ENCODE results near the gene USP3. TPM values are rescaled to one million over a fixed set of nuclear protein-coding genes. Genes with fewer than 3 reads are reported as not detected.

The USP3 gene
- total RNA-seq, 1 experiment from 2014 or later = 36.6 TPM

DNA sequence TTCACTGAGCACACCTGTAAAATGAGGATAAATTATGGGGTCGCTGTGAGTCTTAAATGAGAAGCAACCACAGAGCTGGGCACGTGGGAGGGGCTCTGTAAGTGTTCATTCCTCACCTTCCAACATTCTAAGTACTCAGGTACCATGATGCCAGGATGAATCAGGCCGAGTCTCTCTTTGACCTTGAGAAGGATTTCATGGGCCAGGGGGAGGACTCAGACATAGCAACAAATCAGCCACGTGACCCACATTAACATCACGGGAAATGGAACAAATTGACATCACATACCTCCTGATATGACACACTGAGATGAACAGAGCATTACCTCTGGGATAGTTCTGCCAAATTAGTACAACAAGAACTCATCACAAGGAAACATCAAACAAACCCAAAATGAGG, 35.2 kb upstream of the USP3 start (continued):
- TF ChIP-seq, protein P1, sequence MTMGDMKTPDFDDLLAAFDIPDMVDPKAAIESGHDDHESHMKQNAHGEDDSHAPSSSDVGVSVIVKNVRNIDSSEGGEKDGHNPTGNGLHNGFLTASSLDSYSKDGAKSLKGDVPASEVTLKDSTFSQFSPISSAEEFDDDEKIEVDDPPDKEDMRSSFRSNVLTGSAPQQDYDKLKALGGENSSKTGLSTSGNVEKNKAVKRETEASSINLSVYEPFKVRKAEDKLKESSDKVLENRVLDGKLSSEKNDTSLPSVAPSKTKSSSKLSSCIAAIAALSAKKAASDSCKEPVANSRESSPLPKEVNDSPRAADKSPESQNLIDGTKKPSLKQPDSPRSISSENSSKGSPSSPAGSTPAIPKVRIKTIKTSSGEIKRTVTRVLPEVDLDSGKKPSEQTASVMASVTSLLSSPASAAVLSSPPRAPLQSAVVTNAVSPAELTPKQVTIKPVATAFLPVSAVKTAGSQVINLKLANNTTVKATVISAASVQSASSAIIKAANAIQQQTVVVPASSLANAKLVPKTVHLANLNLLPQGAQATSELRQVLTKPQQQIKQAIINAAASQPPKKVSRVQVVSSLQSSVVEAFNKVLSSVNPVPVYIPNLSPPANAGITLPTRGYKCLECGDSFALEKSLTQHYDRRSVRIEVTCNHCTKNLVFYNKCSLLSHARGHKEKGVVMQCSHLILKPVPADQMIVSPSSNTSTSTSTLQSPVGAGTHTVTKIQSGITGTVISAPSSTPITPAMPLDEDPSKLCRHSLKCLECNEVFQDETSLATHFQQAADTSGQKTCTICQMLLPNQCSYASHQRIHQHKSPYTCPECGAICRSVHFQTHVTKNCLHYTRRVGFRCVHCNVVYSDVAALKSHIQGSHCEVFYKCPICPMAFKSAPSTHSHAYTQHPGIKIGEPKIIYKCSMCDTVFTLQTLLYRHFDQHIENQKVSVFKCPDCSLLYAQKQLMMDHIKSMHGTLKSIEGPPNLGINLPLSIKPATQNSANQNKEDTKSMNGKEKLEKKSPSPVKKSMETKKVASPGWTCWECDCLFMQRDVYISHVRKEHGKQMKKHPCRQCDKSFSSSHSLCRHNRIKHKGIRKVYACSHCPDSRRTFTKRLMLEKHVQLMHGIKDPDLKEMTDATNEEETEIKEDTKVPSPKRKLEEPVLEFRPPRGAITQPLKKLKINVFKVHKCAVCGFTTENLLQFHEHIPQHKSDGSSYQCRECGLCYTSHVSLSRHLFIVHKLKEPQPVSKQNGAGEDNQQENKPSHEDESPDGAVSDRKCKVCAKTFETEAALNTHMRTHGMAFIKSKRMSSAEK (CRISPR knock-in tag; IDR thresholded peaks at IDR 0.05; ENCODE audit: borderline replicate concordance) = no peak

DNA sequence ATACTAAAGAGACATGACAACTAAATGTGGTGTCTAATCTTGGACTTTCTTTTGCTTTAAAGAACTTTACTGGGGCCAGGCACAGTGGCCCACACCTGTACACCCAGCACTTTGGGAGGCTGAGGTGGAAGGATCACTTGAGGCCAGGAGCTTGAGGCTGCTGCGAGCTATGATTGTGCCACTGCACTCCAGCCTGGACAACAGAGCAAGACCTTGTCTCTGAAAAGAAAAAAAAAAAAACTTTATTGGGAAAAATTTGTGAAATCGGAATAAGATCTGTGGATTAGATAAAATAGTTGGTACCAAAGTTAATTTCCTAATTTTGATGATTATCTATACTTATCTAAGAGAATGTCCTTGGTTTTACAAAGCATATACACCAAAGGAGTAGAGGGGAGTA, 34.4 kb upstream of the USP3 start:
- Mint-ChIP-seq H3K9me3 (0 out of 2 replicates have a peak, but pooled peaks cover 2% of the 10 kb centered on the region), H3K27me3 (ENCODE audit: low read depth) (no peaks in the 10 kb centered on the region), H3K4me3 (no peak overlapping the region), H3K4me1 (peaks cover 10% of the 10 kb centered on the region), H3K36me3 (no peaks in the 10 kb centered on the region), H3K27ac (no peak overlapping the region)
- DNase-seq (ENCODE audit: low spot score) (no peak), ATAC-seq (no peak)
- POLR2A ChIA-PET = no interaction called here
- TF ChIP-seq GTF2I (CRISPR knock-in tag; conservative IDR thresholded peaks at IDR 0.05) = no peak
- TF ChIP-seq, protein P2, sequence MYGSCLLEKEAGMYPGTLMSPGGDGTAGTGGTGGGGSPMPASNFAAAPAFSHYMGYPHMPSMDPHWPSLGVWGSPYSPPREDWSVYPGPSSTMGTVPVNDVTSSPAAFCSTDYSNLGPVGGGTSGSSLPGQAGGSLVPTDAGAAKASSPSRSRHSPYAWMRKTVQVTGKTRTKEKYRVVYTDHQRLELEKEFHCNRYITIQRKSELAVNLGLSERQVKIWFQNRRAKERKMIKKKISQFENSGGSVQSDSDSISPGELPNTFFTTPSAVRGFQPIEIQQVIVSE (CRISPR knock-in tag; IDR thresholded peaks at IDR 0.05; ENCODE audit: borderline replicate concordance) = no peak
- no peak for TF ChIP-seq HMGA2 (CRISPR knock-in tag; IDR thresholded peaks at IDR 0.05)
- no peak for TF ChIP-seq ZNF317 (CRISPR knock-in tag; IDR thresholded peaks at IDR 0.05; ENCODE audit: borderline replicate concordance, low read depth)
- TF ChIP-seq, protein P3, sequence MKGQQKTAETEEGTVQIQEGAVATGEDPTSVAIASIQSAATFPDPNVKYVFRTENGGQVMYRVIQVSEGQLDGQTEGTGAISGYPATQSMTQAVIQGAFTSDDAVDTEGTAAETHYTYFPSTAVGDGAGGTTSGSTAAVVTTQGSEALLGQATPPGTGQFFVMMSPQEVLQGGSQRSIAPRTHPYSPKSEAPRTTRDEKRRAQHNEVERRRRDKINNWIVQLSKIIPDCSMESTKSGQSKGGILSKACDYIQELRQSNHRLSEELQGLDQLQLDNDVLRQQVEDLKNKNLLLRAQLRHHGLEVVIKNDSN (CRISPR knock-in tag; IDR thresholded peaks at IDR 0.05) = no peak
- TF ChIP-seq SMAD4 (CRISPR knock-in tag; IDR thresholded peaks at IDR 0.05) = no peak
- TF ChIP-seq IRF2 (CRISPR knock-in tag; IDR thresholded peaks at IDR 0.05; ENCODE audit: borderline replicate concordance, low read depth) = no peak
- no peak for TF ChIP-seq RELA (CRISPR knock-in tag; IDR thresholded peaks at IDR 0.05; ENCODE audit: borderline replicate concordance)
- no peak for TF ChIP-seq TP53 (CRISPR knock-in tag; IDR thresholded peaks at IDR 0.05)
- no peak for TF ChIP-seq PRRX2 (CRISPR knock-in tag; IDR thresholded peaks at IDR 0.05)
- CTCF ChIA-PET = no interaction called here

DNA sequence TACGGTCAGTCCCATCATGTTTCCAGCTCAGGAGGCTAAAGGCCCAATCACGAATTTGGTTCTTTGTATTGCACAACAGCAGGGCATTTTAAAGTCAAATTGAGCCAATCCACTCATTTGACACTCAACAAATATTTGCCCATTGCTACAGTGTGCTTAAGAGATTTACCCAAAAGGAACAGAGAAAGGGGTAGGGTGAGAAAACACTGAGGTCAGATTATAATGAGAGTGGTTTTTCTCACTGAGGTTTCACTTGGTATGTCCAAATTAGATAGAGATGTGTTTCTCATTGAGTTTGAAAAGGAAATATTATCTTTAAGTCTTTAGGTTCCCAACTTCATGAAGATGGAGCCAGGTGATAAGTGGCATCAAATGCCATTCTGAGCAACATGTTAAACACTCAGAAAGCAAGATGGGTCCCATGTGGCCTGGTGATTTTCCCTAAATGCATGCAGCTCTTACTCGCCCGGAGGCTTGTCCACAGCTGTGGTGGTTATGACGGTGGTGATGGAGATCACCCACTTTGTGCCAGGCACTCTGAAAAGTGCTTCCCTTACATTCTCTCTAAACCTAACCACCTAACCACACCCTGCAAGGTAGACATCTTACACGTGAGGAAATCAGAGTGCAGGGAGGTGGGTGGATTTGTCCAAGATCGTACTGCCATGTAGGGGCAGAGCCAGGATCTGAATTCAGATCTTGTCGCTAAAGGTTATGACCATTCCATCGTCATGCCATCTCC, 31.2 kb upstream of the USP3 start:
- H3K4me3 Mint-ChIP-seq = no peak overlapping the region
- no peaks in the 10 kb centered on the region for H3K36me3 Mint-ChIP-seq
- peaks cover 12% of the 10 kb centered on the region for H3K4me1 Mint-ChIP-seq
- DNase-seq (ENCODE audit: low spot score) = no peak
- H3K9me3 Mint-ChIP-seq = 0 out of 2 replicates have a peak, but pooled peaks cover 2% of the 10 kb centered on the region
- ChIA-PET POLR2A (no interaction called here), CTCF (interaction anchor here (1.4 kb wide), 1 partner anchor 126 kb away, joined by 4 read pairs; no protein-coding TSS in a partner anchor)
- no peak for ATAC-seq
- H3K27me3 Mint-ChIP-seq (ENCODE audit: low read depth) = 0 out of 2 replicates have a peak, but pooled peaks cover 2% of the 10 kb centered on the region
- H3K27ac Mint-ChIP-seq = no peak overlapping the region
- no peak for TF ChIP-seq TP53 (CRISPR knock-in tag; IDR thresholded peaks at IDR 0.05)
- TF ChIP-seq, protein P4, sequence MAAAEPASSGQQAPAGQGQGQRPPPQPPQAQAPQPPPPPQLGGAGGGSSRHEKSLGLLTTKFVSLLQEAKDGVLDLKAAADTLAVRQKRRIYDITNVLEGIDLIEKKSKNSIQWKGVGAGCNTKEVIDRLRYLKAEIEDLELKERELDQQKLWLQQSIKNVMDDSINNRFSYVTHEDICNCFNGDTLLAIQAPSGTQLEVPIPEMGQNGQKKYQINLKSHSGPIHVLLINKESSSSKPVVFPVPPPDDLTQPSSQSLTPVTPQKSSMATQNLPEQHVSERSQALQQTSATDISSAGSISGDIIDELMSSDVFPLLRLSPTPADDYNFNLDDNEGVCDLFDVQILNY (CRISPR knock-in tag; IDR thresholded peaks at IDR 0.05) = no peak
- TF ChIP-seq KAT7 (CRISPR knock-in tag; IDR thresholded peaks at IDR 0.05; ENCODE audit: borderline replicate concordance) = no peak
- TF ChIP-seq, protein P5, sequence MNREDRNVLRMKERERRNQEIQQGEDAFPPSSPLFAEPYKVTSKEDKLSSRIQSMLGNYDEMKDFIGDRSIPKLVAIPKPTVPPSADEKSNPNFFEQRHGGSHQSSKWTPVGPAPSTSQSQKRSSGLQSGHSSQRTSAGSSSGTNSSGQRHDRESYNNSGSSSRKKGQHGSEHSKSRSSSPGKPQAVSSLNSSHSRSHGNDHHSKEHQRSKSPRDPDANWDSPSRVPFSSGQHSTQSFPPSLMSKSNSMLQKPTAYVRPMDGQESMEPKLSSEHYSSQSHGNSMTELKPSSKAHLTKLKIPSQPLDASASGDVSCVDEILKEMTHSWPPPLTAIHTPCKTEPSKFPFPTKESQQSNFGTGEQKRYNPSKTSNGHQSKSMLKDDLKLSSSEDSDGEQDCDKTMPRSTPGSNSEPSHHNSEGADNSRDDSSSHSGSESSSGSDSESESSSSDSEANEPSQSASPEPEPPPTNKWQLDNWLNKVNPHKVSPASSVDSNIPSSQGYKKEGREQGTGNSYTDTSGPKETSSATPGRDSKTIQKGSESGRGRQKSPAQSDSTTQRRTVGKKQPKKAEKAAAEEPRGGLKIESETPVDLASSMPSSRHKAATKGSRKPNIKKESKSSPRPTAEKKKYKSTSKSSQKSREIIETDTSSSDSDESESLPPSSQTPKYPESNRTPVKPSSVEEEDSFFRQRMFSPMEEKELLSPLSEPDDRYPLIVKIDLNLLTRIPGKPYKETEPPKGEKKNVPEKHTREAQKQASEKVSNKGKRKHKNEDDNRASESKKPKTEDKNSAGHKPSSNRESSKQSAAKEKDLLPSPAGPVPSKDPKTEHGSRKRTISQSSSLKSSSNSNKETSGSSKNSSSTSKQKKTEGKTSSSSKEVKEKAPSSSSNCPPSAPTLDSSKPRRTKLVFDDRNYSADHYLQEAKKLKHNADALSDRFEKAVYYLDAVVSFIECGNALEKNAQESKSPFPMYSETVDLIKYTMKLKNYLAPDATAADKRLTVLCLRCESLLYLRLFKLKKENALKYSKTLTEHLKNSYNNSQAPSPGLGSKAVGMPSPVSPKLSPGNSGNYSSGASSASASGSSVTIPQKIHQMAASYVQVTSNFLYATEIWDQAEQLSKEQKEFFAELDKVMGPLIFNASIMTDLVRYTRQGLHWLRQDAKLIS (CRISPR knock-in tag; IDR thresholded peaks at IDR 0.05; ENCODE audit: borderline replicate concordance) = no peak
- no peak for TF ChIP-seq SMAD3 (CRISPR knock-in tag; IDR thresholded peaks at IDR 0.05; ENCODE audit: borderline replicate concordance)
- no peak for TF ChIP-seq TEAD4 (CRISPR knock-in tag; IDR thresholded peaks at IDR 0.05)
- TF ChIP-seq, protein P3 (CRISPR knock-in tag; IDR thresholded peaks at IDR 0.05) = no peak
- no peak for TF ChIP-seq ZNF423 (CRISPR knock-in tag; IDR thresholded peaks at IDR 0.05)
- no peak for TF ChIP-seq NR2C2 (CRISPR knock-in tag; IDR thresholded peaks at IDR 0.05)
- no peak for TF ChIP-seq SOX15 (CRISPR knock-in tag; IDR thresholded peaks at IDR 0.05)
